Natural killer cell treated with Interleukin-12 subunit alpha and Interleukin-12 subunit beta and Interleukin-15 and Interleukin-18, amount 100 ng/mL, for 72 hours (primary cell): Measurements from ENCODE around the gene NFRKB. TPM values are rescaled to one million over a fixed set of nuclear protein-coding genes. Genes with fewer than 3 reads are reported as not detected.
A peak's percentile ranks its signal among the peaks of the same experiment; 100 is the strongest.

Experiments
- ATAC-seq, 2 donors: fragments of 150-1000 bp; cut with Tn5 transposase in 1 of 2; sonication (Bioruptor Pico), chemical (Tn5 transposase) in 1 of 2; 2 replicates each; pipeline ENCODE4 v1.10.0; 2021
- DNase-seq: peaks from one replicate; pipeline ENCODE4 v3.0.0; 2022; ENCODE audit warnings: low spot score
- H3K27ac Mint-ChIP-seq, 2 donors: 1 replicate in 1 of 2; 2 replicates in 1 of 2; pipeline ENCODE4 v1.8.0; 2022; ENCODE audit warnings: mixed read lengths in 2 of 2, mild to moderate bottlenecking in 1 of 2, moderate library complexity in 1 of 2
- H3K27me3 Mint-ChIP-seq, 2 donors: 1 replicate in 1 of 2; 2 replicates in 1 of 2; pipeline ENCODE4 v1.8.0; 2022; ENCODE audit warnings: mixed read lengths in 2 of 2
- H3K36me3 Mint-ChIP-seq: one replicate; pipeline ENCODE4 v1.8.0; 2022; ENCODE audit warnings: mixed read lengths
- H3K4me1 Mint-ChIP-seq, 2 donors: 1 replicate in 1 of 2; 2 replicates in 1 of 2; pipeline ENCODE4 v1.8.0; 2022; ENCODE audit warnings: low read depth in 2 of 2, mixed read lengths in 2 of 2, mild to moderate bottlenecking in 1 of 2
- H3K4me3 Mint-ChIP-seq: one replicate; pipeline ENCODE4 v1.8.0; 2022; ENCODE audit warnings: mixed read lengths
- H3K9me3 Mint-ChIP-seq: 2 replicates; pipeline ENCODE4 v1.8.0; 2022; ENCODE audit warnings: mixed read lengths
- total RNA-seq, 2 donors: library from RNA; stranded (reverse); gene quantifications; one replicate each; pipeline ENCODE4 v1.2.3, GENCODE V29; 2022

NFRKB gene
- total RNA-seq, 2 donors from 2014 or later = 34.1 to 45.2 TPM

- DNase-seq = no peak
- ATAC-seq = no peak
- H3K4me1 Mint-ChIP-seq = no peaks in the 10 kb centered on the region
- no peak overlapping the region for H3K4me3 Mint-ChIP-seq
- H3K9me3 Mint-ChIP-seq = no peaks in the 10 kb centered on the region
- H3K27me3 Mint-ChIP-seq = no peaks in the 10 kb centered on the region
- H3K27ac Mint-ChIP-seq = peak overlapping the region in 1 of 2 donors; percentile 34
- H3K36me3 Mint-ChIP-seq = peaks cover 9% of the 10 kb centered on the region
These were observed 33.7 kb upstream of the NFRKB start for GRCh38 chr11:129928923-129929692.

DNA sequence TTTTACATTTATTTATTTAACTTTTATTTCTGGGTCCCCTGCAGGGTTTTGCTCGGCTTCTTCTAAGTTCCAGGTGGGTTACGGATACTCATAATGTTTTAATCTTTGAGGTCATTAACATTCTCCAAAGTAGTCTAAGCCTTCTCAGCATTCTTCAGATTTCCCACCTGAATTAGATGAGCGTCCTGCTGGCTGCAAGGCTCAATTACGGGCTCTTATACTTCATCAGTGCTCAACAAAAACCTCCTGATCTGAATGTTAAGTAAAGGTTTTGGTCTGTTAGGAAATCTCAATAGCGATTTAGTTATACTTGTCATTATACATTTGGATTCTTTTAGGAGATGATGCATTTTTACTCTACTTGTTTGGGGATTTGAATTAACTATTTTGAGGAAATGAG is 27.3 kb upstream of the NFRKB start:
- no peaks in the 10 kb centered on the region for H3K27me3 Mint-ChIP-seq

DNA sequence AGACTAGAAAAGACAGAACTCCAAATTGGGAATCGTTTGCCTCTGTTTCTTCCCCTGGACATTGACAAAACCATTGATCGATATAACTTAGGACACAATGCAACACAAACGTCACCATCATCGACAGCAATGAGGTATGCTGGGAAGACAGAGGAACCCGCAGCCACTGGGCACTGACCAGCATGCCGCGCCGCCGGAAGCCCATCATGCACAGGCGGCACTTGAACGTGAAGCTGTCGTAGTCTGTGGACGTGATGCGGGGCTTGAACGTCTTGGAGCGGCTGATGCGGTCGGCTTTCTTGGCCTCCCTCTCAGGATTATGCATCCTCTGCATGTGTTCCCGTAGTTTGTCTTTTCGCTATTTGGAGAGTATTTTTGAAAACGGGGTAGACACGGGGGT is 23.0 kb upstream of the NFRKB start:
- DNase-seq (no peak), ATAC-seq (no peak)
- no peak overlapping the region for H3K27ac Mint-ChIP-seq
- peaks cover 3% of the 10 kb centered on the region for H3K36me3 Mint-ChIP-seq
- H3K27me3 Mint-ChIP-seq = no peaks in the 10 kb centered on the region
- no peak overlapping the region for H3K4me3 Mint-ChIP-seq
- H3K4me1 Mint-ChIP-seq = peaks cover 9 to 13% of the 10 kb centered on the region in 2 donors
- no peaks in the 10 kb centered on the region for H3K9me3 Mint-ChIP-seq

More for the DNA sequence above, 27.3 kb upstream of the NFRKB start:
- H3K36me3 Mint-ChIP-seq = peaks cover 6% of the 10 kb centered on the region
- DNase-seq (no peak), ATAC-seq (no peak)
- no peaks in the 10 kb centered on the region for H3K9me3 Mint-ChIP-seq
- H3K4me1 Mint-ChIP-seq = peaks cover 10 to 16% of the 10 kb centered on the region in 2 donors
- no peak overlapping the region for H3K4me3 Mint-ChIP-seq
- H3K27ac Mint-ChIP-seq = no peak overlapping the region

GRCh38 chr11:129917231-129917630 is 21.9 kb upstream of the NFRKB start:
- Mint-ChIP-seq H3K9me3 (no peaks in the 10 kb centered on the region), H3K36me3 (no peaks in the 10 kb centered on the region)

DNA sequence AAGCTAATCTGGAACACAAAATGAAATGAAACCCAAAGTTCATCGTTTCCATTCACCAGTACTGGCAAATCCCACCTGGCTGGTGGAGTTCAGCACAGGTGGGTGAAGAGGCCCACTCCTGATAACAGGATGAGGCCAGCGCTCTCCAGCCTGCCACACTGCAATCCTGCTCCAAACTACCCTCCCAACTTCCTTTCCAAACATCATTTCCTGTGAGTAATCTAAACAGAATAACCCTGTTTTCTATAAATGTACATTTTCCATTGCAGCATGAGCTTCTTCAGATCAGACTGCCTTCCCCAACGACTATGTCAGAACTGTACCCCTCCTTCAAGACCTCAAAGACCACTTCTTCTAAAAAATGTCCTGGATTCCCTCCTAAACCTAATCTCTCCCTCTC is 15.9 kb upstream of the NFRKB start:
- Mint-ChIP-seq H3K27me3 (no peaks in the 10 kb centered on the region), H3K36me3 (peaks cover 5% of the 10 kb centered on the region), H3K27ac (no peak overlapping the region), H3K4me3 (no peak overlapping the region), H3K9me3 (no peaks in the 10 kb centered on the region), H3K4me1 (no peaks in the 10 kb centered on the region)
- DNase-seq (no peak), ATAC-seq (no peak)

More at GRCh38 chr11:129917231-129917630, 21.9 kb upstream of the NFRKB start:
- no peaks in the 10 kb centered on the region for H3K27me3 Mint-ChIP-seq
- no peak overlapping the region for H3K27ac Mint-ChIP-seq
- no peak for DNase-seq
- no peak for ATAC-seq
- H3K4me3 Mint-ChIP-seq = no peak overlapping the region
- H3K4me1 Mint-ChIP-seq = peaks cover 7 to 10% of the 10 kb centered on the region in 2 donors

DNA sequence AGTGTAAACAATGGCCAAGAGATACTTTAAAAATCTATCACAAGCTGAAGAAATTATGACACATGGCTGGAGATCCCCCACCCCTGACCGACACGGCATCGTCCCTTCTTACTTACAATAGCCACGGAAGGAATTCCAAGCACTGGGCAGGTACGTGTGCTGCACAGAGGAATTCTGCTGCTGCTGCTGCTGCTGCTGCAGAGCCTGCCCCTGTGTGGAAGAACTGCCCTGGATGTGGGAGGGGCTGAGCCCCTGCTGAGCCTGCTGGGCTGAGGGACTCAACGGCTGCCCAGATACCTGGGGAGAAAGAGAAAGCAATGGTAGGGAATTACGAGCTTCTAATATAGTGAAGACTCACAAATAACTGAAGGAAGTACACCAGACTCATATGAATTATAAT is 15.0 kb upstream of the NFRKB start:
- H3K4me1 Mint-ChIP-seq = no peaks in the 10 kb centered on the region
- H3K9me3 Mint-ChIP-seq = no peaks in the 10 kb centered on the region
- DNase-seq (no peak), ATAC-seq (no peak)
- no peak overlapping the region for H3K4me3 Mint-ChIP-seq
- peaks cover 5% of the 10 kb centered on the region for H3K36me3 Mint-ChIP-seq
- no peaks in the 10 kb centered on the region for H3K27me3 Mint-ChIP-seq
- H3K27ac Mint-ChIP-seq = no peak overlapping the region

DNA sequence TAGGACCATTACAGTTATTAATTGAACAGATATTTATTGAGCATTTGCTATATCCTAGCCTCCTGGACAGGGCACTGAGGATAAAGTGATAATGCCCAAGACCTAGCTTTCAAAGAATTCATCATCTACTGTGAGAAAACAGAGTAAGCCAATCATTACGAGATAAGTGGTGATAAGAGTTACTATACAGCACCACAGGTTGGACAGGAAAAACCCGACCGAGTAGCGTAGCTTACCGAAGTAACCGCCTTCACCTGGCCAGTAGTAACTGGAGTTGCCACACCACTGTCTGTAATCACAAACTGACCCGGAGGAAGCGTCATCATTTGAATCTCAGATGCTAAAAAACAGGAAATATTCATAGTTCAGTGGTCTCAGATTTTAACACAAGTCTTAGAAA is 10.0 kb upstream of the NFRKB start:
- no peaks in the 10 kb centered on the region for H3K9me3 Mint-ChIP-seq
- no peaks in the 10 kb centered on the region for H3K27me3 Mint-ChIP-seq
- ATAC-seq (no peak), DNase-seq (no peak)
- H3K27ac Mint-ChIP-seq = no peak overlapping the region
- peaks cover 17% of the 10 kb centered on the region for H3K36me3 Mint-ChIP-seq
- H3K4me1 Mint-ChIP-seq = no peaks in the 10 kb centered on the region
- H3K4me3 Mint-ChIP-seq = no peak overlapping the region

DNA sequence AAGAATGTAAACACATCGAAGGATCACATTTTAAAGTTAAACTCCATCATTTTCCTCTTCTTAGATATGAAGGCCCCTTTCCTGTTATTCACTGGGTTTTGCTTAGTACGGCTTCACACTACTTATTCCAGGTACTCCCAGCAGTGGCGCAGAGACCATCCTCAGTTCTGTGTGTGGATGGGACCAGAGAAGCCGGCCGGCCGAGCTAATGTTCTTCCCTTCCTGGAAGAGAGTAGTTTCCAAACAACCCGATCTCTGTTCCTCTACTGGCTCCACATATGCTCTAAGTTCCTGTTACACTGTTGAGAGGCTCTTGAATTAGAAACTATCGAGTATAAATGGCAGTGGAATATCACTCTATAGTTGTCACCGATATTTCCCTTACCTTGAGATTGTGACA is 684 bp upstream of the NFRKB start:
- no peak for DNase-seq
- H3K4me3 Mint-ChIP-seq = peak overlapping the region; percentile 88
- H3K27ac Mint-ChIP-seq = peak overlapping the region; percentile 83
- H3K9me3 Mint-ChIP-seq = no peaks in the 10 kb centered on the region
- no peak for ATAC-seq
- peaks cover 6% of the 10 kb centered on the region for H3K36me3 Mint-ChIP-seq
- H3K27me3 Mint-ChIP-seq = peaks cover 0 to 2% of the 10 kb centered on the region in 2 donors
- peaks cover 20 to 23% of the 10 kb centered on the region in 2 donors for H3K4me1 Mint-ChIP-seq

DNA sequence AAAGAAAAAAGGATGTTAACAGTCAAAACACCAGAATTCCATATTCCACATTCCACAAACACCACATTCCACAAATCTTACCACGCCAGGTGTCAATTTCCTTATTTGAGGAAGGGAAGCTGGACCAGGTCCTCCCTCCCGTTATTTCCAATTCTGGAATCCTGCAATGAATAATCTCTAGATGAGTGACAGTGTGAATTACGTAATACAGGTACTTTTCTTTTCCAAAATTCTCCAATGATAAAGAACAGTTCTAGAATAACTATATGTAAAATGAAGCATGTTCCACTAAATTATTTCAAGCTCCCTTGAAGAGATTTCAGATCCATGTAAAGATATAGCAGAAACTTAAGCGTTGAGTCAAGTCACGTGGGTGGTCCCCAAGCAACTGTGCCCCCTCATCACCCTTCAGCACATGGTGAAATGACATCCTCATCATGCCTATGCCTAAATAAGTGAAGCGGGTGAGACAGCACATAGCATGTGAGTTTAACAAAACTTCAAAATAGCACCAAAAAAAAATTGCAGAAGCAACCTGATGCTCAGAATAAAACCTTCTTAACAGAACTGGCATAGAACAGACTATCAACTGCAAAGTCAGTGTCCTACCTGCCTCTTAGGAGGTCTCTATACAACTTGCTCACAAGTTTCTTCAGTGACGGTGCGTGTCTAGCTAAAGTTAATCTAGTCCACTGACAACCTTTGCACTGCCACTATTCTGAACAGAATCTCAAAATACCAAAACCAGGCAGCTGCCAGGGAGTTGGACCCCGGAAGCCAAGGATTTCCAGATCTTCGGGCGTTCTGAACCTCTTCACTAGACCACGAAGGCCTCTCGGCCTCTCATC is 876 bp downstream of the NFRKB start:
- DNase-seq (no peak), ATAC-seq (peak in 1 of 2 donors; percentile 21)
- H3K4me3 Mint-ChIP-seq = peak overlapping the region; percentile 88
- H3K4me1 Mint-ChIP-seq = peaks cover 20 to 23% of the 10 kb centered on the region in 2 donors
- H3K36me3 Mint-ChIP-seq = peaks cover 3% of the 10 kb centered on the region
- H3K9me3 Mint-ChIP-seq = no peaks in the 10 kb centered on the region
- H3K27ac Mint-ChIP-seq = peak overlapping the region; percentile 83 to 85
- peaks cover 0 to 2% of the 10 kb centered on the region in 2 donors for H3K27me3 Mint-ChIP-seq

- H3K36me3 Mint-ChIP-seq = peaks cover 33% of the 10 kb centered on the region
- ATAC-seq (no peak), DNase-seq (no peak)
- H3K4me1 Mint-ChIP-seq = peaks cover 5 to 8% of the 10 kb centered on the region in 2 donors
- no peaks in the 10 kb centered on the region for H3K9me3 Mint-ChIP-seq
- H3K27ac Mint-ChIP-seq = no peak overlapping the region
- no peak overlapping the region for H3K4me3 Mint-ChIP-seq
- H3K27me3 Mint-ChIP-seq = no peaks in the 10 kb centered on the region
These were observed 6.9 kb downstream of the NFRKB start for GRCh38 chr11:129888451-129888850.

- no peak overlapping the region for H3K4me3 Mint-ChIP-seq
- no peak overlapping the region for H3K27ac Mint-ChIP-seq
- no peaks in the 10 kb centered on the region for H3K9me3 Mint-ChIP-seq
- ATAC-seq (no peak), DNase-seq (no peak)
- peaks cover 61% of the 10 kb centered on the region for H3K36me3 Mint-ChIP-seq
- no peaks in the 10 kb centered on the region for H3K27me3 Mint-ChIP-seq
- H3K4me1 Mint-ChIP-seq = no peaks in the 10 kb centered on the region
These were observed 10.0 kb downstream of the NFRKB start for GRCh38 chr11:129885381-129885780.

DNA sequence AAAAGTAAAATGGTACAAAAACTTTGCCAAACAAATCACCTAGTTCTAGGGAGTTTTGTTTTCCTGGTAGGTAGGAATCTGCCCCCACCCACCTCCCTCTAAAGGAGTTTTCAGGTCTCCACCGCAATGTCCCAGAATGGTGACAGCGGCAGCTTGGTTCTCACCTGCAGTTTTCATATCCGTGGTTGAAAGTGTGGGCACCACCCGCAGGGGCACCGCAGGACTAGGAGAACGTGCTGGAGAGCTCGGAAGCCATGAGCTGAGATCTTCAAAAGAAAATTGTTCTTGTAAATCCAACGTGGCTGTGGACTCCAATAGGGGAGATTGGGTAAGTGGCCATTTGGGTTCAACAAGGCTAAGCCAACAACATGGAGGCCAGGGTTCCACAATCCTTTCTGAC is 10.8 kb downstream of the NFRKB start:
- no peaks in the 10 kb centered on the region for H3K27me3 Mint-ChIP-seq
- H3K9me3 Mint-ChIP-seq = no peaks in the 10 kb centered on the region
- peaks cover 0 to 2% of the 10 kb centered on the region in 2 donors for H3K4me1 Mint-ChIP-seq
- H3K27ac Mint-ChIP-seq = no peak overlapping the region
- no peak for DNase-seq
- ATAC-seq = no peak
- peaks cover 63% of the 10 kb centered on the region for H3K36me3 Mint-ChIP-seq
- H3K4me3 Mint-ChIP-seq = no peak overlapping the region

DNA sequence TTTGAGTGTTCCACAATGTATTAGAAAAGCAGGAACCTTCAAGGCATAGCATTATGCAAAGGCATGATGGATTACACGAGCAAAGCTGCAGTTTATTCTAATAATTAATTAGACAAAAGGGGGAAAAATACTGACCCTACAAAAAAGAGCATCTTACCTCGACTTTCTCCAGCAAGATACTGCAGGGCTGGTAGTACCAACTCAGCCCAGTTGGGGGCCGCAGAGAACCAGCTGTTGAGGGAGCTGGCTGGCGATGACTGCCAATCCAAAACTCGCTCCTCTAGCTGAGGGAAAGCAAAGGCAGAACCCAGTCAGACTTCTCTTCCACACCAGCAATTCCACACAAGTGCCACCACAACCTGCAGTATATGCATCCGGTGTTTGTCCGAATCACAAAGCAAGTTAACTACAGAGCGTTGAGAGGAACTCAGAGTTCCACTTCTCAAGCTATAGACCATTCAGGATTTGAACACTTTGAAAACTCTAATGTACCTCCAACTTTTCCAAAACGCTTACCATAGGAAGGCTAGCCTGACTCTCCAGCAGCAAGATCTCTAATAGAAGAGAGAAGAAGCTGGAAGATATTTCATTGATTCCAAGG is 13.7 kb downstream of the NFRKB start:
- Mint-ChIP-seq H3K27ac (no peak overlapping the region), H3K36me3 (peaks cover 51% of the 10 kb centered on the region), H3K4me3 (no peak overlapping the region), H3K27me3 (no peaks in the 10 kb centered on the region), H3K4me1 (peaks cover 0 to 4% of the 10 kb centered on the region in 2 donors), H3K9me3 (no peaks in the 10 kb centered on the region)
- no peak for ATAC-seq
- DNase-seq = no peak

- H3K9me3 Mint-ChIP-seq = no peaks in the 10 kb centered on the region
- no peak overlapping the region for H3K4me3 Mint-ChIP-seq
- peaks cover 46% of the 10 kb centered on the region for H3K36me3 Mint-ChIP-seq
- H3K27ac Mint-ChIP-seq = no peak overlapping the region
- DNase-seq (no peak), ATAC-seq (no peak)
- H3K27me3 Mint-ChIP-seq = no peaks in the 10 kb centered on the region
- H3K4me1 Mint-ChIP-seq = peaks cover 0 to 4% of the 10 kb centered on the region in 2 donors
These were observed 15.1 kb downstream of the NFRKB start for GRCh38 chr11:129880311-129880710.
